NCI-H1694 treated with DMSO at 0.1 percent for 48 hours (cell line): ENCODE data around the gene UBE2F.

ENCODE experiments used
- DNase-seq: peaks from one replicate; lab custom pipeline; 2025; lab: John Stamatoyannopoulos, UW

Gene UBE2F

GRCh38 chr2:237966565-237967462 is at the start of gene UBE2F:
Gene UBE2F (plus strand): TSS chr2:237967014. CDS start chr2:237973108, 6,094 bp downstream.
- DNase-seq = peak; percentile 93

GRCh38 chr2:237917696-237918374 is 49.0 kb upstream of the UBE2F start:
- no peak for DNase-seq

DNA sequence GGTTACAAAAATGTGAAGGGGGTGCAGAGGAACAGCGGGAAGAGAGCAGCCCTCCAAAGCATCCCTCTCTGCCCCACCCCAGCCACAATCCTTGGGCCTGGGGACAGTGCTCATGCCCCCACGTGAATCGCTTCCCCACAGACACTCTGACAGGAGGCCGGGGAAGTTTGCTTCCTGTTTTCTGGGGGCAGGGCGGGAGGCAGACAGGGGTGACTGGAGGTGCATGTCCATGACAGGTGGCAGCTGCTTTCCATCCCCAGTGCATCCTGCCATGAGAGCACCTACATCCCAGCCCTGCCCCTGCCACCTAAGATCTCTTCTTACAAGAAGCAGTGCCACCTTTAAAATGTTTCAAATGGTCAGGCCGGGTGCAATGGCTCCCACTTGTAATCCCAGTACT is 47.2 kb upstream of the UBE2F start:
- DNase-seq = no peak

DNA sequence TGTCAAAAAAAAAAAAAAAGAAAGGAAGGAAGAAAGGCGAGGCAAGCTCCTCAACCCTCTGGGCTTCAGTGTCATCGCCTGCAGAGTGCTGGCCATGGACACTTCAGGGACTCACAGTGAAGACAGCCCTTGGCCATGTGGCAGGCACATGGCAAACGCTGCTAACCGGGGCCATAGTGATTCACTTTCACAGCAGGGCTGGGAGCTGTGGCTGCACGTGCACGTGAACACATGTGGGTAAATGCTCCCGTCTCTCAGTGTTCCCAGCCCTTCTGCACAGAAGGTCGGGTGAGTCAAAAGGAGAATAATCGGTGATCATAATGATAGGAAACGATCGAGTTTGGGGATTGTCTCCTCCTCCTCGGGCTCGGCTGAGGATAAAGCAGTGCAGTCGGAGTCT is 46.1 kb upstream of the UBE2F start:
- DNase-seq = no peak

DNA sequence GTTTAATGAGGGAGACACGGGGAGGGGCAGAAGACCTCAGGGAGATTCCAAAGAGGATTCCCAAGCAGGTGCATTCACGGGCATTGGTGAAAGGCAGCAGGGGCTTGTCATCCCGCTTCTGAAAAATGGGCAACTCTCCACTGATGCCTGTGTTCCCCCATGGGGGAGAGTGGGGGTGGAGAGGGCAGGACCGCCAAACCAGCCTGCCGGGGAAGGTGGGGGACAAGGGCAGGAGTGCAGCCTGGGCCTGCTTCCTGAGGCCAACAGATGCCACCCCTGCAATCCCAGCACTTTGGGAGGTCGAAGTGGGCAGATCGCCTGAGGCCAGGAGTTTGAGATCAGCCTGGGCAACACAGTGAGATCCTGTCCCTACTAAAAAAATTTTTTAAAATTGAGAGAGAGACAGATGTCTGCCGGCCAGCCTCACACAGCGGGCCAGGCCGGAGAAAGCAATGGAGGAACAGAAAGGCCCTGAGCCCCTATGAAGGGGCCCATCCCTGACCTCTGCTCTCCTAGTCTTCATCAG is 44.8 kb upstream of the UBE2F start:
- no peak for DNase-seq

DNA sequence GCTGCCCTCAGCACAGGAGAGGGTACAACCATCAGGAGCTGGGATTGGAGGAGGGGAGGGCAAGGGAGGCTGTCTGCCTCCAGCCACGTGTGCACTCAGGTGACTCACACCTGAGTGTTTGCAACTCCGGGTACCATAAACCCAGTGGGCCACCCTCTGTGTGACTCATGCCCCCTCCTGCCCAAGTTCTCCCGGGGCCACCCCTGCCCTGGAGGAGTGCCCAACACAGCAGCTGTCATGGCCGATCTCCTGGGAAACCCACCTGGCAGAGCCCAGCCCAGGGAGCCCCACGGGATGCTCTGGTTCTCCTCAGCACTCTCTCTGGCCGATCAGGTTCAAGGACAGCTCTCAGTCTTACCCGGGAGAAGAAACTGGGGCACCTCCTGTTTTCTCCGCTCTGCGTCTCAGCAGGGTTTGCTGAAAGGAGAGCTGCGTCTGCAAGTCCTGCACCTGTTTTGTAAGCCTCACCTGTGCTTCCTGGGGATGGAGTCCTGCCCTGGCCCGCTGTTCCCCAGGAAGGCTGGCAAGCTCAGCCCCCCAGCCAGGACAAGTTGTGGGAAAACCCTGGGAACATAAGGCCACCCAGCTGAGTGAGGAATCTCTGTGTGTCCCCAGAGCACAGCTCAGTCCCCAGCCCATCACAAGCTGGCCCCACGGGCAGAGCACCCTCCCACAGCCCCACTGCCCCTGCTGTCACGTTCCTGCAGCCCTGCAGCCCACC is 44.0 kb upstream of the UBE2F start:
- DNase-seq = no peak

DNA sequence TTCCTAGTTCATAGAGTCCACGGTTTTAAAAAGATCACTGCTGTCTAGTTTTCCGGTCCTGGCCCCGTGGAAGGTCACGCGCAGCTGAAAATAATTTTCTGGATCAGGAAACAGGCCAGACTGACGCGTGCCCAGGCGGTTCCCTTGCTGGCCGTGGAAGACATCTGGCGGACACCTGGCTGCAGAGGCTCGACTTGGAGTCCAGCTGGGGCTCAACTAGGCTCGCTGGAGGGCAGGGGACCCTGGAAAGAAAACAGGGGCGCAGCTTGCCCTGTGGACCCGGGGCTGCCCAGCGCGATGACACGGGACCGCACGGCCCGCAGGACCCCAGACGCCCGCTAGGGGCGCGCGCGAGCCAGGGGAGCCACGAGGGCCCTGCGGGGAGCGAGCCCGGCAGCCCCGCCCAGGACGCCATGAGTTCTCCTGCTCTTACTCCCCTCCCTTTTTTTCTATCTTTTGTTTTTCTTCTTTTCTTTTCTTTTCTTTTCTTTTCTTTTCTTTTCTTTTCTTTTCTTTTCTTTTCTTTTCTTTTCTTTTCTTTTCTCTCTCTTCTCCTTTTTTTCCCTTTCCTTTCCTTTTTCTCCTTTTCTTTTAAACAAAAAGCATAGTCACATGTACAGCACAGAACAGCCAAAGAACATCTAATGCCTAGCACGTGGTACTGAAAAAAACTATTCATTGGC is 43.2 kb upstream of the UBE2F start:
- no peak for DNase-seq

GRCh38 chr2:237924164-237924534 is 42.7 kb upstream of the UBE2F start:
- no peak for DNase-seq

DNA sequence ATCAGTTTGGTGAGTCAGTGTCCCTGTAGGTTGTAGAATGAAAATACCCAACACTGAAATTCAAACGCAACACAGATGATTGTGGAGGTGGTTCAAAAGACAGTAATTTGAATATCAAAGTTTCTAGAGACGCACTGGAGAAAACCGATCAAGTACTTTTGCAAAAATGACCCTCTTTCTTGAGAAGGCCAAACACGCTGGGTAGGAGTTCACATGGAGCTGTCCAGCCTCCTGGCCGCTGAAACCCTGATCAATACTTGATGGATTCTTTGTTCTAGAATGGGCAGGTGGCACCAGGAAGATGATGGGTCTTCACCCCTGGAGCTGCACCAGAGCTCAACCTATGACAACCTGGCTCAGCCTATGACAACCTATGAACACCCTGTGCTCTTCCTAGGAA is 39.7 kb upstream of the UBE2F start:
- no peak for DNase-seq

GRCh38 chr2:237927986-237928385 is 38.8 kb upstream of the UBE2F start:
- DNase-seq = no peak

GRCh38 chr2:237929979-237930378 is 36.8 kb upstream of the UBE2F start:
- no peak for DNase-seq

GRCh38 chr2:237931205-237931721 is 35.6 kb upstream of the UBE2F start:
- no peak for DNase-seq

- no peak for DNase-seq
Measured at GRCh38 chr2:237932731-237933131, 34.1 kb upstream of the UBE2F start.

DNA sequence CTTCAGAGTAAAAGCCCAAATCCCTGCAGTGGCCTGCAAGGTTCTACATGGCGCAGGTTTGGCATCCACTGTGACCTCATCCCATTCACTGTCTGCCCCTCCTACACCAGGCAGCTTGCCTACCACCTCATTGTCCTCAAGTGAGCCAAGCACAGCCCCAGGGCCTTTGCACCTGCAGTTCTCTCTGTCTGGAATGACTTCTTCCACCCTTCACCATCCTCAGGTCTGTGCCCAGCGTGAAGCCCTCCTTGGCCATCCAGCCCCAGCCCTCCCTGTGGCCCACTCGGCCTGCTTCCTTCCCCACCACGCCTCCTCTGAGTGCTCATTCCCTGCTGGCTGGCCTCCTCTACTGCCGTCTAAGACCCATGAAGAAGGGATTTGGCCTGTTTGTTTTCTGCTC is 32.6 kb upstream of the UBE2F start:
- no peak for DNase-seq

DNA sequence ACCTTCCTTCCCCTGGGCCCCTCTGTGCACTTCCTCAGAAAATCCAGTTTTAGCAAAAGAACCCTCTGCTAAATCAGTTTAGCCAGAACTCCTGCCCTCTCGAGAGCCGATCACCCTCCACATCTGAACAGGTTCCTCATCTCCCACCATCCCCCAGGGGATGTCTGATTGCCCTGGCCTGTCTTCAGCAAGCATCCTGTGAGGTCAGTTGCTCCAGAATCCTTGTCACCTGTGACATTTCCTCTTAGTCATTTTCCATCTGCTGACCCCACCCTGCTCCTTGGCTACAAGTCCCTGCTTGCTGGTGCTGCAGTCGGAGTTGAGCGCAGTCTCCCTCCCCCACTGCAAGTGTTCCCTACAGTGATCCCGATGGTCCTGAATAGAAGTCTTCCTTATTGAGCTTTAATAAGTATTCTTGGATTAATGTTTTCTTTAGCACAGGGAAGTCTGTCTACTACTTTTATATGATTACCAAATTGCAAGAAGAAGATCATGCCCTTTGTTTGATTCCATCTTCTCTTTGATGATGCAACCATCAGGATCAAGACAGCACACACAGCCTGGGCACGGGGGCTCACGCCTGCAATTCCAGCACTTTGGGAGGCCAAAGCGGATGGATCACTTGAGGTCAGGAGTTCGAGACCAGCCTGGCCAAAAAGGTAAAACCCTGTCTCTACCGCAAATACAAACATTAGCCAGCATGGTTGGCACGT is 30.9 kb upstream of the UBE2F start:
- no peak for DNase-seq

GRCh38 chr2:237939251-237939650 is 27.6 kb upstream of the UBE2F start:
- DNase-seq = peak; percentile 93

- no peak for DNase-seq
Measured at GRCh38 chr2:237940828-237941227, 26.0 kb upstream of the UBE2F start.

GRCh38 chr2:237941239-237941638 is 25.6 kb upstream of the UBE2F start:
- DNase-seq = no peak

DNA sequence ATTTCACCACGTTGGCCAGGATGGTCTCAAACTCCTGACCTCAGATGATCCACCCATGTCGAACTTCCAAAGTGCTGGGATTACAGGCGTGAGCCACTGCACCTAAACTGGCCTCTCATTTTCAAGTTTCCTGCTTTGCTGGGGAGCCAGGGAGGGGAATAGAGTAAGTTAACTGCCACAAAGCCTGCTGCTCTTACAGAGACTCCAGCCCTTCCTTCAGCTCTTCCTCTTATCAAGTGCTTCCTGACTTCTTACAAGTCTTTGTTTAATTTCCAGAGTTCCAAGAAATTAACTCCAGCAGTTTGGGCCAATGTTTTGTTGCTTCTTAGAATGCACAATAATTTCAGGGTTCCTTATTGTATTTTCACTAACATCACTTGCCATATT is 24.3 kb upstream of the UBE2F start:
- no peak for DNase-seq

DNA sequence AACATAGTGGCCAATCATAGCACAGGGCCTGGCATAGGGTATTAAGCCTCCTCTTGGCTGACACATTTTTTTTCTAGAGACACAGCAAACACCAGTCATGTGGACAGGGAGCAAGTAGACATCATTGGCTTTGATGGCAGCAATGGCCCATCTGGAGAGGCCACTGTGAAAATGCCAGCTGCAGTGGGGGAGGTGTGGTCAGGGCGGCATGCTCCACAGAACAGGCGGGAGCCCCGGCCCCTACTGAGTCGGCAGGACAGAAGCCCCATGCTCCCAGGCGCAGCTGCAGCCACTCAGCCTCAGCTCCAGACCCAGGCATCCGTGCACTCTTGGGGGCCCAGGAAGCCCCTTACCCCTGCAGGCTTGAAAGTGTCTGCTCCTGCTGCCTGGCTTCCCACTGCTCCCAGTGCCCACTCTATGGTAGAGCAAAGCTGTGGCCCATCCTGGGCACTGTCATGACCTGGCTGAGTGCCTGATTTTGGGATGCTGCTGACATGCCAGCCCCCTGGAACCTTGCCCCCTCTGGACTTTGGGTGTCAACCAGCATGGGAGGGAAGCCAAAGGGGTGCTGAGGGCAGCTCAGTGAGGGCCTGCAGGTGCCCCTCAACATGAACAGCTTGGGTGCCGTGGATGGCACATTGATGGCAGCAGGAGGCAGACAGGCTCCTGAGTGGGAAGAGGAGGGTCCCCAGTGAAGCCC is 23.3 kb upstream of the UBE2F start:
- DNase-seq = no peak
